ENCODE results near the gene ASIC4. TPM values are rescaled to one million over a fixed set of nuclear protein-coding genes. Genes with fewer than 3 reads are reported as not detected.
A peak's percentile ranks its signal among the peaks of the same experiment; 100 is the strongest.

The ASIC4 gene
- total and polyA plus RNA-seq, 9 of the 15 experiments (the other 6 are each of a cell fraction or from before 2014, with no cell fraction given): 0.07 to 19.2 (median 4.8) TPM

DNA sequence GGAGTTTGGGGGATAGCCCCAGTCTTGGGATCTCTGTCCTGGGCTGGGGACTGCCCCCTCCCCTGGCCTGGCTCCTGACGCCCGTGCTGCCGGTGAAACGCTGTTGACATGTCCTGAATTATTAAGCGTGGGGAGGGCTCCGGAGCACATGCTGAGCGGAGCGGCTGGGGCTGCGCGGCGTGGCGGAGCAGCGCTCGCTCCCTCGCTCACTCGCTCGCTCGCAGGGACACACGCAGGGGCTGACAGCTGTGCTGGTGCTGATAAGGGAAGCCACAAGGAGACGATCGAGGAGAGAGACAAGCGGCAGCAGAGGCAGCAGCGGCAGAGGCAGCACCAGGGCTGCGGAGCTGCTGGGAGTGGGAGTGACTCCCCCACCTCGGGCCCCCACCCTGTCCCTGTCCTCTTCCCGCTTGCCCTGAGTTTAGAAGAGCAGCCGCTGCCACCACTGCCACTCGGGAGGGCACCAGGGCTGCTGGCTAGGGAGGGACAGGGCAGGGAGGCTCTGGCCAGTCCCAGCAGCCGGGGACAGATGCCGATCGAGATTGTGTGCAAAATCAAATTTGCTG is at the start of gene ASIC4 (continued):
- TF ChIP-seq, protein P1, sequence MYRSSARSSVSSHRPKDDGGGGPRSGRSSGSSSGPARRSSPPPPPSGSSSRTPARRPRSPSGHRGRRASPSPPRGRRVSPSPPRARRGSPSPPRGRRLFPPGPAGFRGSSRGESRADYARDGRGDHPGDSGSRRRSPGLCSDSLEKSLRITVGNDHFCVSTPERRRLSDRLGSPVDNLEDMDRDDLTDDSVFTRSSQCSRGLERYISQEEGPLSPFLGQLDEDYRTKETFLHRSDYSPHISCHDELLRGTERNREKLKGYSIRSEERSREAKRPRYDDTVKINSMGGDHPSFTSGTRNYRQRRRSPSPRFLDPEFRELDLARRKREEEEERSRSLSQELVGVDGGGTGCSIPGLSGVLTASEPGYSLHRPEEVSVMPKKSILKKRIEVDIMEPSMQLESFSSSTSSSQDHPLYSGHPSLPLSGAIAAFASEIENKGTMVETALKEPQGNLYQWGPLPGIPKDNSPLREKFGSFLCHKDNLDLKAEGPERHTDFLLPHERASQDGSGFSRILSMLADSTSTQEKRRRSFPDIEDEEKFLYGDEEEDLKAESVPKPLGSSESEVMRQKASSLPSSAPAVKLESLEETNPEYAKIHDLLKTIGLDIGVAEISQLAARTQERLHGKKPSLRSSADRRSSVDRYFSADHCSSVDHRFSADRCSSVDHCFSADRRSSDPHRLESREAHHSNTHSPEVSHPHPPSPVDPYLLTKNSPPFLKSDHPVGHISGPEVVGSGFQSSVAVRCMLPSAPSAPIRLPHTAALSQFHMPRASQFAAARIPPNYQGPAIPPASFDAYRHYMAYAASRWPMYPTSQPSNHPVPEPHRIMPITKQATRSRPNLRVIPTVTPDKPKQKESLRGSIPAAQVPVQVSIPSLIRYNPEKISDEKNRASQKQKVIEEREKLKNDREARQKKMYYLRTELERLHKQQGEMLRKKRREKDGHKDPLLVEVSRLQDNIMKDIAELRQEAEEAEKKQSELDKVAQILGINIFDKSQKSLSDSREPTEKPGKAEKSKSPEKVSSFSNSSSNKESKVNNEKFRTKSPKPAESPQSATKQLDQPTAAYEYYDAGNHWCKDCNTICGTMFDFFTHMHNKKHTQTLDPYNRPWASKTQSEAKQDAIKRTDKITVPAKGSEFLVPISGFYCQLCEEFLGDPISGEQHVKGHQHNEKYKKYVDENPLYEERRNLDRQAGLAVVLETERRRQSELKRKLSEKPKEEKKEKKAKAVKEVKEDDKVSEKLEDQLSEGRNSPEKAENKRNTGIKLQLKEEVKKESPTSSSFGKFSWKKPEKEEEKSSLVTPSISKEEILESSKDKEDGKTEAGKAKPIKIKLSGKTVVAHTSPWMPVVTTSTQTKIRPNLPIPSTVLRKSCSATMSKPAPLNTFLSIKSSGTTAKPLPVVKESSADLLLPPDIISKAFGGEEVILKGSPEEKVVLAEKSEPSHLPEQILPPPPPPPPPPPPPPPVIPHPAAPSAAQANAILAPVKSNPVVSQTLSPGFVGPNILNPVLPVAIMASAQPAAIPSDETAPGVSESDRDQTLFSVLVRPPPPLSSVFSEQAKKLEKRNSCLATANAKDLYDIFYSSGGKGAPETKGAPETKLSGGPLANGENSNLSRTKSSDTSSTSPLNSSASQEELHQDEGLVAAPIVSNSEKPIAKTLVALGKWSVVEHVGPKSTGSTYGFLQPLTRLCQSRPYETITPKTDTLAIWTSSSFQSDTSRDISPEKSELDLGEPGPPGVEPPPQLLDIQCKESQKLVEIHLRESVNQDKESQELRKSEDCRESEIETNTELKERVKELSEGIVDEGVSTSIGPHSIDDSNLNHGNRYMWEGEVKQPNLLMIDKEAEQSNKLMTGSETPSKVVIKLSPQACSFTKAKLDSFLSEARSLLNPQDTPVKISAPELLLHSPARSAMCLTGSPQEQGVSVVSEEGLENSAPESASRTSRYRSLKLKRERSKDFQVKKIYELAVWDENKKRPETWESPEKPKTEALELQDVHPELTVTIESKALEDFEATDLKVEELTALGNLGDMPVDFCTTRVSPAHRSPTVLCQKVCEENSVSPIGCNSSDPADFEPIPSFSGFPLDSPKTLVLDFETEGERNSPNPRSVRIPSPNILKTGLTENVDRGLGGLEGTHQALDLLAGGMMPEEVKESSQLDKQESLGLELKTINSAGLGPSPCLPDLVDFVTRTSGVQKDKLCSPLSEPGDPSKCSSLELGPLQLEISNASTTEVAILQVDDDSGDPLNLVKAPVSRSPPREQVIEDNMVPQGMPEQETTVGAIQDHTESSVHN (IDR thresholded peaks at IDR 0.05; ENCODE audit: borderline replicate concordance in 1 of 2, low read depth in 1 of 2): peak in 1 of 2 experiments; percentile 78; a peak in 1 of 4 replicates
- no peak for TF ChIP-seq ZNF707 (CRISPR knock-in tag; conservative IDR thresholded peaks at IDR 0.05)
- TF ChIP-seq HNRNPL (IDR thresholded peaks at IDR 0.05; ENCODE audit: low read depth, low read length): no peak
- TF ChIP-seq, protein P2, sequence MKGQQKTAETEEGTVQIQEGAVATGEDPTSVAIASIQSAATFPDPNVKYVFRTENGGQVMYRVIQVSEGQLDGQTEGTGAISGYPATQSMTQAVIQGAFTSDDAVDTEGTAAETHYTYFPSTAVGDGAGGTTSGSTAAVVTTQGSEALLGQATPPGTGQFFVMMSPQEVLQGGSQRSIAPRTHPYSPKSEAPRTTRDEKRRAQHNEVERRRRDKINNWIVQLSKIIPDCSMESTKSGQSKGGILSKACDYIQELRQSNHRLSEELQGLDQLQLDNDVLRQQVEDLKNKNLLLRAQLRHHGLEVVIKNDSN (CRISPR knock-in tag; IDR thresholded peaks at IDR 0.05): no peak
- no peak for TF ChIP-seq RFX5 (IDR thresholded peaks at IDR 0.05; ENCODE audit: low read depth, low read length)
- TF ChIP-seq, protein P3, sequence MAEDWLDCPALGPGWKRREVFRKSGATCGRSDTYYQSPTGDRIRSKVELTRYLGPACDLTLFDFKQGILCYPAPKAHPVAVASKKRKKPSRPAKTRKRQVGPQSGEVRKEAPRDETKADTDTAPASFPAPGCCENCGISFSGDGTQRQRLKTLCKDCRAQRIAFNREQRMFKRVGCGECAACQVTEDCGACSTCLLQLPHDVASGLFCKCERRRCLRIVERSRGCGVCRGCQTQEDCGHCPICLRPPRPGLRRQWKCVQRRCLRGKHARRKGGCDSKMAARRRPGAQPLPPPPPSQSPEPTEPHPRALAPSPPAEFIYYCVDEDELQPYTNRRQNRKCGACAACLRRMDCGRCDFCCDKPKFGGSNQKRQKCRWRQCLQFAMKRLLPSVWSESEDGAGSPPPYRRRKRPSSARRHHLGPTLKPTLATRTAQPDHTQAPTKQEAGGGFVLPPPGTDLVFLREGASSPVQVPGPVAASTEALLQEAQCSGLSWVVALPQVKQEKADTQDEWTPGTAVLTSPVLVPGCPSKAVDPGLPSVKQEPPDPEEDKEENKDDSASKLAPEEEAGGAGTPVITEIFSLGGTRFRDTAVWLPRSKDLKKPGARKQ (CRISPR knock-in tag; IDR thresholded peaks at IDR 0.05): no peak
- TF ChIP-seq, protein P4, sequence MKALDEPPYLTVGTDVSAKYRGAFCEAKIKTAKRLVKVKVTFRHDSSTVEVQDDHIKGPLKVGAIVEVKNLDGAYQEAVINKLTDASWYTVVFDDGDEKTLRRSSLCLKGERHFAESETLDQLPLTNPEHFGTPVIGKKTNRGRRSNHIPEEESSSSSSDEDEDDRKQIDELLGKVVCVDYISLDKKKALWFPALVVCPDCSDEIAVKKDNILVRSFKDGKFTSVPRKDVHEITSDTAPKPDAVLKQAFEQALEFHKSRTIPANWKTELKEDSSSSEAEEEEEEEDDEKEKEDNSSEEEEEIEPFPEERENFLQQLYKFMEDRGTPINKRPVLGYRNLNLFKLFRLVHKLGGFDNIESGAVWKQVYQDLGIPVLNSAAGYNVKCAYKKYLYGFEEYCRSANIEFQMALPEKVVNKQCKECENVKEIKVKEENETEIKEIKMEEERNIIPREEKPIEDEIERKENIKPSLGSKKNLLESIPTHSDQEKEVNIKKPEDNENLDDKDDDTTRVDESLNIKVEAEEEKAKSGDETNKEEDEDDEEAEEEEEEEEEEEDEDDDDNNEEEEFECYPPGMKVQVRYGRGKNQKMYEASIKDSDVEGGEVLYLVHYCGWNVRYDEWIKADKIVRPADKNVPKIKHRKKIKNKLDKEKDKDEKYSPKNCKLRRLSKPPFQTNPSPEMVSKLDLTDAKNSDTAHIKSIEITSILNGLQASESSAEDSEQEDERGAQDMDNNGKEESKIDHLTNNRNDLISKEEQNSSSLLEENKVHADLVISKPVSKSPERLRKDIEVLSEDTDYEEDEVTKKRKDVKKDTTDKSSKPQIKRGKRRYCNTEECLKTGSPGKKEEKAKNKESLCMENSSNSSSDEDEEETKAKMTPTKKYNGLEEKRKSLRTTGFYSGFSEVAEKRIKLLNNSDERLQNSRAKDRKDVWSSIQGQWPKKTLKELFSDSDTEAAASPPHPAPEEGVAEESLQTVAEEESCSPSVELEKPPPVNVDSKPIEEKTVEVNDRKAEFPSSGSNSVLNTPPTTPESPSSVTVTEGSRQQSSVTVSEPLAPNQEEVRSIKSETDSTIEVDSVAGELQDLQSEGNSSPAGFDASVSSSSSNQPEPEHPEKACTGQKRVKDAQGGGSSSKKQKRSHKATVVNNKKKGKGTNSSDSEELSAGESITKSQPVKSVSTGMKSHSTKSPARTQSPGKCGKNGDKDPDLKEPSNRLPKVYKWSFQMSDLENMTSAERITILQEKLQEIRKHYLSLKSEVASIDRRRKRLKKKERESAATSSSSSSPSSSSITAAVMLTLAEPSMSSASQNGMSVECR (CRISPR knock-in tag; IDR thresholded peaks at IDR 0.05): peak; percentile 46; the same call in 1 of the 2 replicates
- no peak for TF ChIP-seq ZFX (CRISPR knock-in tag; IDR thresholded peaks at IDR 0.05)
- TF ChIP-seq ZFP36 (IDR thresholded peaks at IDR 0.05; ENCODE audit: low read depth, low read length, partially characterized antibody): peak; percentile 8
- TF ChIP-seq ZNF766 (CRISPR knock-in tag; conservative IDR thresholded peaks at IDR 0.05): 0 out of 2 replicates have a peak, but pooled peaks have one; percentile 39
- peak; percentile 12 for TF ChIP-seq SAP30 (IDR thresholded peaks at IDR 0.05; ENCODE audit: borderline replicate concordance, insufficient read depth, low read depth, low read length, poor library complexity, severe bottlenecking)

All from K562 (cell line).